ENCODE measurements around the gene CTIF. TPM values are rescaled to one million over a fixed set of nuclear protein-coding genes. Genes with fewer than 3 reads are reported as not detected.

Gene CTIF
- total RNA-seq, 1 donor from 2014 or later, result 72.4 TPM

GRCh38 chr18:48887294-48887904 is 348.6 kb downstream of the CTIF start:
- Histone ChIP-seq H3K27me3 (no peaks in the 10 kb centered on the region), H3K4me1 (peaks cover 5% of the 10 kb centered on the region), H3K9me3 (no peaks in the 10 kb centered on the region), H3K27ac (no peak overlapping the region), H3K4me3 (no peak overlapping the region), H3K36me3 (no peaks in the 10 kb centered on the region)
- TF ChIP-seq CTCF (IDR thresholded peaks at IDR 0.05), result no peak
- intact Hi-C loops (cut with DNase I), result no loop called here
- DNase-seq (peak; percentile 55), ATAC-seq (no peak)

GRCh38 chr18:48887905-48888772 is 349.3 kb downstream of the CTIF start:
- DNase-seq, result peak; percentile 32
- no peaks in the 10 kb centered on the region for H3K27me3 ChIP-seq
- H3K4me3 ChIP-seq, result no peak overlapping the region
- intact Hi-C loops (cut with DNase I), result no loop called here
- peaks cover 5% of the 10 kb centered on the region for H3K4me1 ChIP-seq
- ATAC-seq, result no peak
- no peak overlapping the region for H3K27ac ChIP-seq
- no peaks in the 10 kb centered on the region for H3K9me3 ChIP-seq
- TF ChIP-seq CTCF (IDR thresholded peaks at IDR 0.05), result peak; percentile 9
- no peaks in the 10 kb centered on the region for H3K36me3 ChIP-seq

DNA sequence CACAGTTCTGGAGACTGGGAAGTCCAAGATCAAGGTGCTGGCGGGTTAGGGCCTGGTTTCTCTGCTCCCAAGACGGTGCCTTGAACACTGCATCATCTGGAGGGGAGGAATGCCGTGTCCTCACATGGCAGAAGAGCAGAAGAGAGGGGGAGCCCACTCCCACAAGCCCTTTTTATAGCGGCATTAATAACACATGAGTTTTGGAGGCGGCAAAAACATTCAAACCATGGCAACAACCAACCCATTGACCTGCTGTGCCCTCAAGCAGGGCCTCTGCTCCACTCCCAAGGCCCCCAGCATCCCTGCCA is 349.9 kb downstream of the CTIF start:
- DNase-seq, result no peak
- no peak for TF ChIP-seq CTCF (IDR thresholded peaks at IDR 0.05)
- ATAC-seq, result no peak

GRCh38 chr18:48889115-48889941 is 350.5 kb downstream of the CTIF start:
- Histone ChIP-seq H3K4me1 (peaks cover 5% of the 10 kb centered on the region), H3K9me3 (no peaks in the 10 kb centered on the region), H3K4me3 (no peak overlapping the region), H3K27ac (no peak overlapping the region), H3K36me3 (no peaks in the 10 kb centered on the region), H3K27me3 (no peaks in the 10 kb centered on the region)
- DNase-seq (peak; percentile 71), ATAC-seq (peak; percentile 23)
- no peak for TF ChIP-seq CTCF (IDR thresholded peaks at IDR 0.05)
- intact Hi-C loops (cut with DNase I), result no loop called here

More for the DNA sequence above, 349.9 kb downstream of the CTIF start:
- Histone ChIP-seq H3K27me3 (no peaks in the 10 kb centered on the region), H3K4me1 (peaks cover 5% of the 10 kb centered on the region), H3K27ac (no peak overlapping the region), H3K4me3 (no peak overlapping the region), H3K9me3 (no peaks in the 10 kb centered on the region), H3K36me3 (no peaks in the 10 kb centered on the region)
- intact Hi-C loops (cut with DNase I), result no loop called here

DNA sequence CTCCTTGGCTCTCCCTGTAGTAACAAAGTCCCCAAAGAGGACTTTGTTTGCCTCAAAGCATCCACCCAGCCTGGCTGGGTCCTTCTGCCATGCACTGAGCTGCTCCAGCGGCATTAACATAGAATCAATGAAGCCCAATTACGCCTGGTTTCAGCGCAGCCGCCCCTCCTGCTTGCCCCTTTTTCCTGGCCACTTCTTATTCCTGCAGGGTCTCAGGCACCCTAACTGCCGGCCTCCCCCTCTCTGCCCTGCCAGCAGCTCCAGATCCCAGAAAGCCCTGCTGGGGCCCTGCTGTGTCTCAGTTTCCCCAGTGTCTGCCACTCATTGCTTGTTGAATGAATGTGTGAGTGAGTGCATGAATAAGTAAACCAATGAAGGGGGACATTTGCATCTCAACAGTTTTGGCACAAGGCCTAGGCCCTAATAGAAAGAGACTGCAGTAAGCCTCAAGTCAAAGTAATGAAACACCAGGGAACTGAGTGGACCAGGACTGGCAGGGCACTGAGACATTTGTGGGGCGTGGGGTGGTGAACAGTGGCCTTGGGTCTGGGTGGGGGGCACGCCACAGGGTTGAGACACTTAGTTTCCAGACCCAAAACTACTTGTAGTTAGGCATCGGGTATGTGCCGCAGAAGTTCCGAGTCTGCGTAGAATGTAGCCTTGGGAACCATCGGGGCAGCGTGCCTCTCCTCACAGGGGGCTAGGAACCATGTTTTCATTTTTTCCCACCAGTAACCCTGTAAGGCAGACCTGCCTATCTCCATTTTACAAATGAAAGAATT is 351.3 kb downstream of the CTIF start:
- Histone ChIP-seq H3K4me3 (no peak overlapping the region), H3K4me1 (peaks cover 5% of the 10 kb centered on the region), H3K27me3 (no peaks in the 10 kb centered on the region), H3K27ac (no peak overlapping the region), H3K36me3 (no peaks in the 10 kb centered on the region), H3K9me3 (no peaks in the 10 kb centered on the region)
- no peak for TF ChIP-seq CTCF (IDR thresholded peaks at IDR 0.05)
- DNase-seq (peak; percentile 59), ATAC-seq (no peak)
- intact Hi-C loops (cut with DNase I), result no loop called here

Data from upper lobe of right lung (tissue), 1 donor.